Measurements from ENCODE around the gene ITIH1.

- TF ChIP-seq CTCF (conservative IDR thresholded peaks at IDR 0.05) (no peak), EZH2 (IDR thresholded peaks at IDR 0.05; ENCODE audit: low read depth) (no peak)
These were observed 1.8 kb downstream of the ITIH1 start for GRCh38 chr3:52779011-52779836.
